HepG2 (cell line): ENCODE measurements around the gene UQCR11. TPM values are rescaled to one million over a fixed set of nuclear protein-coding genes. Genes with fewer than 3 reads are reported as not detected.

Experiments
- ARNT ChIP-seq: fragments of 450-650 bp; IDR thresholded peaks from 2 replicates; pipeline ENCODE4 v1.6.1; 2017
- CBFB ChIP-seq: sonication (generic); formaldehyde crosslinking; IDR thresholded peaks from 2 replicates; pipeline ENCODE4 v1.4.0; 2020; ENCODE audit warnings: missing genetic modification reagents
- CCAR2 ChIP-seq: fragments of 200-400 bp; formaldehyde crosslinking; optimal IDR thresholded peaks from 2 replicates; pipeline ENCODE3; 2018; ENCODE audit warnings: low read depth, mild to moderate bottlenecking, low read length, moderate library complexity
- CREB1 ChIP-seq, 2 experiments: fragments of 450-650 bp in 1 of 2; IDR thresholded peaks; 2 replicates each; pipeline ENCODE4 v1.6.1; 2016 to 2017; ENCODE audit warnings: control low read depth in 1 of 2, mild to moderate bottlenecking in 1 of 2, missing compliant biosample characterization in 1 of 2, missing genetic modification characterization in 1 of 2
- ELK4 ChIP-seq: sonication (generic); formaldehyde crosslinking; IDR thresholded peaks from 2 replicates; pipeline ENCODE4 v1.9.0; 2021; ENCODE audit warnings: missing genetic modification reagents, borderline replicate concordance
- FOXK1 ChIP-seq: sonication (generic); formaldehyde crosslinking; IDR thresholded peaks from 2 replicates; pipeline ENCODE4 v1.4.0; 2020; ENCODE audit warnings: low read depth, missing genetic modification reagents, borderline replicate concordance
- HOXA7 ChIP-seq: sonication (generic); formaldehyde crosslinking; IDR thresholded peaks from 2 replicates; pipeline ENCODE4 v1.8.1; 2022; ENCODE audit warnings: mild to moderate bottlenecking, missing genetic modification reagents, moderate library complexity
- KLF12 ChIP-seq: sonication (generic); formaldehyde crosslinking; IDR thresholded peaks from 2 replicates; pipeline ENCODE4 v1.4.0; 2020; ENCODE audit warnings: missing genetic modification reagents, borderline replicate concordance
- RXRB ChIP-seq: IDR thresholded peaks from 2 replicates; pipeline ENCODE4 v1.6.1; 2016; ENCODE audit warnings: borderline replicate concordance, missing genetic modification reagents, missing compliant biosample characterization
- SMC3 ChIP-seq: IDR thresholded peaks from 2 replicates; pipeline ENCODE4 v1.6.1; 2011; ENCODE audit warnings: low read length, improper control_type of control experiment
- SOX13 ChIP-seq, 3 experiments: fragments of 450-650 bp in 1 of 3; sonication (generic) in 1 of 3; formaldehyde crosslinking in 1 of 3; IDR thresholded peaks in 2 of 3; conservative IDR thresholded peaks in 1 of 3; 2 replicates each; pipeline versions ENCODE4 v1.5.0 to v1.6.1; 2016 to 2020; ENCODE audit warnings: antibody characterized with exemption in 1 of 3, mild to moderate bottlenecking in 1 of 3, missing compliant biosample characterization in 1 of 3, missing genetic modification reagents in 1 of 3, moderate library complexity in 1 of 3
- SOX5 ChIP-seq: IDR thresholded peaks from 2 replicates; pipeline ENCODE4 v1.6.1; 2016; ENCODE audit warnings: borderline replicate concordance
- SRF ChIP-seq: IDR thresholded peaks from 2 replicates; pipeline ENCODE4 v1.6.1; 2011; ENCODE audit warnings: mild to moderate bottlenecking, low read depth, low read length, moderate library complexity
- YEATS4 ChIP-seq: sonication (generic); formaldehyde crosslinking; IDR thresholded peaks from 2 replicates; pipeline ENCODE4 v1.4.0; 2020; ENCODE audit warnings: missing genetic modification reagents, borderline replicate concordance
- ZC3H4 ChIP-seq: sonication (generic); formaldehyde crosslinking; IDR thresholded peaks from 2 replicates; pipeline ENCODE4 v1.4.0; 2020; ENCODE audit warnings: missing genetic modification reagents, borderline replicate concordance
- ZKSCAN1 ChIP-seq: fragments of 150-350 bp; IDR thresholded peaks from 2 replicates; pipeline ENCODE4 v1.6.1; 2014; ENCODE audit warnings: low read length
- ZNF101 ChIP-seq: sonication (generic); formaldehyde crosslinking; IDR thresholded peaks from 2 replicates; pipeline ENCODE4 v1.4.0; 2020; ENCODE audit warnings: mild to moderate bottlenecking, low read depth, missing genetic modification reagents, borderline replicate concordance
- ZNF180 ChIP-seq: sonication (generic); formaldehyde crosslinking; IDR thresholded peaks from 2 replicates; pipeline ENCODE4 v1.4.0; 2020; ENCODE audit warnings: low read depth, missing genetic modification reagents, borderline replicate concordance
- ZNF326 ChIP-seq: sonication (generic); formaldehyde crosslinking; IDR thresholded peaks from 2 replicates; pipeline ENCODE4 v1.4.0; 2020; ENCODE audit warnings: missing genetic modification reagents, borderline replicate concordance
- ZNF451 ChIP-seq: sonication (generic); formaldehyde crosslinking; IDR thresholded peaks from 2 replicates; pipeline ENCODE4 v1.5.0; 2020; ENCODE audit warnings: mild to moderate bottlenecking, missing genetic modification reagents
- ZNF614 ChIP-seq: IDR thresholded peaks from 2 replicates; pipeline ENCODE4 v1.6.1; 2018; ENCODE audit warnings: missing biosample characterization, missing genetic modification reagents, inconsistent platforms, borderline replicate concordance
- ZNF761 ChIP-seq: sonication (generic); formaldehyde crosslinking; conservative IDR thresholded peaks from 2 replicates; pipeline ENCODE4 v1.4.0; 2020; ENCODE audit warnings: mild to moderate bottlenecking, missing genetic modification reagents
- polyA plus RNA-seq, 8 experiments: library from polyadenylated mRNA; depleted of rRNA in 3 of 8; stranded (reverse) in 7 of 8; unstranded in 1 of 8; fragments of >200 nt; fragmentation: Illumina TruSeq in 4 of 8; extraction: Trizol in 4 of 8; gene quantifications; 2 replicates each; pipeline versions ENCODE4 v1.2.1 to v1.2.3, GENCODE V29; 2011 to 2016; ENCODE audit warnings: low read depth in 4 of 8, missing spikeins in 1 of 8, mixed read lengths in 1 of 8; ENCODE audit not compliant: insufficient read depth in 1 of 8
- total RNA-seq, 5 experiments: library from RNA; depleted of rRNA; stranded (reverse); fragments of >200 nt; fragmentation: Illumina TruSeq; extraction: Trizol; gene quantifications; 2 replicates each; pipeline ENCODE4 v1.2.3, GENCODE V29; 2016; ENCODE audit warnings: low read depth in 1 of 5

Gene UQCR11
- total and polyA plus RNA-seq, 2 of the 13 experiments (the other 11 are each of a cell fraction or from before 2014, with no cell fraction given) = 125 to 214 TPM

GRCh38 chr19:1652471-1653299, 47.4 kb upstream of the UQCR11 start, which contains the start of gene TCF3 (continued):
- peak; percentile 96 for TF ChIP-seq CREB1 (IDR thresholded peaks at IDR 0.05)
- peak; percentile 96 for TF ChIP-seq CREB1 (CRISPR knock-in tag; IDR thresholded peaks at IDR 0.05)
- TF ChIP-seq ZNF614 = no peak
- TF ChIP-seq SRF = no peak
- TF ChIP-seq YEATS4 (CRISPR knock-in tag) = peak; percentile 93
- TF ChIP-seq ZNF101 (CRISPR knock-in tag) = no peak
- no peak for TF ChIP-seq ZNF180 (CRISPR knock-in tag)
- TF ChIP-seq ZKSCAN1 = 0 out of 2 replicates have a peak, but pooled peaks have one; percentile 6
- TF ChIP-seq ELK4 (CRISPR knock-in tag) = no peak
- no peak for TF ChIP-seq ZNF326 (CRISPR knock-in tag)
- no peak for TF ChIP-seq HOXA7 (CRISPR knock-in tag)
- 0 out of 2 replicates have a peak, but pooled peaks have one; percentile 41 for TF ChIP-seq SOX5 (CRISPR knock-in tag)
- TF ChIP-seq ARNT = no peak
- TF ChIP-seq RXRB (CRISPR knock-in tag) = 0 out of 2 replicates have a peak, but pooled peaks have one; percentile 22
- TF ChIP-seq ZNF451 (CRISPR knock-in tag) = 0 out of 2 replicates have a peak, but pooled peaks have one; percentile 27
- no peak for TF ChIP-seq CCAR2
- peak; percentile 95 for TF ChIP-seq KLF12 (CRISPR knock-in tag)
- no peak for TF ChIP-seq SOX13 (IDR thresholded peaks at IDR 0.05)
- peak in 1 of 2 experiments; percentile 14; a peak in 2 of 4 replicates for TF ChIP-seq SOX13 (CRISPR knock-in tag; conservative IDR thresholded peaks at IDR 0.05 in 1 of 2, IDR thresholded peaks at IDR 0.05 in 1 of 2)
- TF ChIP-seq CBFB = peak; percentile 94
- TF ChIP-seq FOXK1 (CRISPR knock-in tag) = peak; percentile 68; the same call in 1 of the 2 replicates
- TF ChIP-seq ZNF761 = no peak
- no peak for TF ChIP-seq SMC3
- no peak for TF ChIP-seq ZC3H4 (CRISPR knock-in tag)
